Peyer's patch (tissue), 4 donors: ENCODE measurements around the gene FGF9. TPM values are rescaled to one million over a fixed set of nuclear protein-coding genes. Genes with fewer than 3 reads are reported as not detected.

Experiments used
- DNase-seq, 3 donors: peaks; one replicate each; pipeline ENCODE4 v3.0.0-alpha.2; 2017 to 2019
- H3K27ac ChIP-seq, 4 donors: fragments of 200-600 bp; sonication (generic); one replicate each; pipeline ENCODE4 v1.5.1; 2016 to 2019
- H3K27me3 ChIP-seq, 2 donors: fragments of 200-600 bp; sonication (generic); one replicate each; pipeline ENCODE4 v1.5.1; 2019
- H3K36me3 ChIP-seq, 3 donors: fragments of 200-600 bp; sonication (generic); one replicate each; pipeline ENCODE4 v1.5.1; 2016 to 2019
- H3K4me1 ChIP-seq, 4 donors: fragments of 200-600 bp; sonication (generic); one replicate each; pipeline ENCODE4 v1.5.1; 2016 to 2019
- H3K4me3 ChIP-seq, 4 donors: fragments of 200-600 bp; sonication (generic); 1 replicate in 3 of 4; 2 replicates in 1 of 4; pipeline ENCODE4 v1.5.1; 2016 to 2019; ENCODE audit warnings: mild to moderate bottlenecking in 1 of 4
- H3K9me3 ChIP-seq, 4 donors: fragments of 200-600 bp; sonication (generic); one replicate each; pipeline ENCODE4 v1.5.1; 2016 to 2019; ENCODE audit warnings: mild to moderate bottlenecking in 1 of 4
- POLR2A ChIP-seq, 2 donors: fragments of 450-650 bp; IDR thresholded peaks; one replicate each; pipeline ENCODE4 v1.5.1; 2017; ENCODE audit warnings: antibody characterized with exemption in 2 of 2, mild to moderate bottlenecking in 2 of 2, moderate library complexity in 2 of 2
- total RNA-seq, 4 donors: library from RNA; depleted of rRNA; stranded (reverse); fragments of >200 nt; gene quantifications; one replicate each; pipeline ENCODE4 v1.1.0, GENCODE V29; 2016
- TF ChIP-seq, protein P1 (sequence below), 6 experiments: fragments of 450-650 bp in 4 of 6; fragments of 200-600 bp in 2 of 6; sonication (generic) in 1 of 6; IDR thresholded peaks; one replicate each; pipeline ENCODE4 v1.5.1; 2017 to 2019; ENCODE audit warnings: antibody characterized with exemption in 6 of 6, mild to moderate bottlenecking in 3 of 6, moderate library complexity in 1 of 6

The FGF9 gene
- total RNA-seq, 4 donors from 2014 or later = 1.8 to 3.8 (median 2.3) TPM; not detected in 1

- no peak for DNase-seq
- Histone ChIP-seq H3K36me3 (no peaks in the 10 kb centered on the region), H3K4me3 (no peak overlapping the region), H3K27ac (no peak overlapping the region), H3K9me3 (no peaks in the 10 kb centered on the region), H3K4me1 (no peaks in the 10 kb centered on the region), H3K27me3 (no peaks in the 10 kb centered on the region)
- TF ChIP-seq POLR2A (IDR thresholded peaks at IDR 0.05) = no peak
Observed at GRCh38 chr13:21691500-21691899, 20.6 kb downstream of the FGF9 start.

- Histone ChIP-seq H3K4me3 (no peak overlapping the region), H3K36me3 (no peaks in the 10 kb centered on the region), H3K27me3 (no peaks in the 10 kb centered on the region), H3K27ac (no peak overlapping the region), H3K4me1 (no peaks in the 10 kb centered on the region), H3K9me3 (no peaks in the 10 kb centered on the region)
- TF ChIP-seq, protein P1, sequence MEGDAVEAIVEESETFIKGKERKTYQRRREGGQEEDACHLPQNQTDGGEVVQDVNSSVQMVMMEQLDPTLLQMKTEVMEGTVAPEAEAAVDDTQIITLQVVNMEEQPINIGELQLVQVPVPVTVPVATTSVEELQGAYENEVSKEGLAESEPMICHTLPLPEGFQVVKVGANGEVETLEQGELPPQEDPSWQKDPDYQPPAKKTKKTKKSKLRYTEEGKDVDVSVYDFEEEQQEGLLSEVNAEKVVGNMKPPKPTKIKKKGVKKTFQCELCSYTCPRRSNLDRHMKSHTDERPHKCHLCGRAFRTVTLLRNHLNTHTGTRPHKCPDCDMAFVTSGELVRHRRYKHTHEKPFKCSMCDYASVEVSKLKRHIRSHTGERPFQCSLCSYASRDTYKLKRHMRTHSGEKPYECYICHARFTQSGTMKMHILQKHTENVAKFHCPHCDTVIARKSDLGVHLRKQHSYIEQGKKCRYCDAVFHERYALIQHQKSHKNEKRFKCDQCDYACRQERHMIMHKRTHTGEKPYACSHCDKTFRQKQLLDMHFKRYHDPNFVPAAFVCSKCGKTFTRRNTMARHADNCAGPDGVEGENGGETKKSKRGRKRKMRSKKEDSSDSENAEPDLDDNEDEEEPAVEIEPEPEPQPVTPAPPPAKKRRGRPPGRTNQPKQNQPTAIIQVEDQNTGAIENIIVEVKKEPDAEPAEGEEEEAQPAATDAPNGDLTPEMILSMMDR (IDR thresholded peaks at IDR 0.05) = no peak
- no peak for TF ChIP-seq POLR2A (IDR thresholded peaks at IDR 0.05)
- no peak for DNase-seq
Observed at GRCh38 chr13:21691928-21692327, 21.1 kb downstream of the FGF9 start.

GRCh38 chr13:21694831-21695230 is 24.0 kb downstream of the FGF9 start:
- Histone ChIP-seq H3K27me3 (no peaks in the 10 kb centered on the region), H3K27ac (no peak overlapping the region), H3K4me1 (no peaks in the 10 kb centered on the region), H3K9me3 (no peaks in the 10 kb centered on the region), H3K36me3 (no peaks in the 10 kb centered on the region), H3K4me3 (no peak overlapping the region)
- TF ChIP-seq POLR2A (IDR thresholded peaks at IDR 0.05) = no peak
- TF ChIP-seq, protein P1 (IDR thresholded peaks at IDR 0.05) = no peak
- no peak for DNase-seq

- Histone ChIP-seq H3K4me1 (no peaks in the 10 kb centered on the region), H3K4me3 (no peak overlapping the region), H3K9me3 (no peaks in the 10 kb centered on the region), H3K27me3 (no peaks in the 10 kb centered on the region), H3K27ac (no peak overlapping the region), H3K36me3 (no peaks in the 10 kb centered on the region)
- DNase-seq = no peak
- TF ChIP-seq POLR2A (IDR thresholded peaks at IDR 0.05) = no peak
- TF ChIP-seq, protein P1 (IDR thresholded peaks at IDR 0.05) = no peak
Observed at GRCh38 chr13:21695546-21695945, 24.7 kb downstream of the FGF9 start.

- no peak for DNase-seq
- TF ChIP-seq, protein P1 (IDR thresholded peaks at IDR 0.05) = no peak
- TF ChIP-seq POLR2A (IDR thresholded peaks at IDR 0.05) = no peak
- no peaks in the 10 kb centered on the region for H3K36me3 ChIP-seq
- H3K27me3 ChIP-seq = no peaks in the 10 kb centered on the region
- H3K4me1 ChIP-seq = no peaks in the 10 kb centered on the region
- no peaks in the 10 kb centered on the region for H3K9me3 ChIP-seq
- H3K4me3 ChIP-seq = no peak overlapping the region
- no peak overlapping the region for H3K27ac ChIP-seq
Observed at GRCh38 chr13:21696865-21697448, 26.1 kb downstream of the FGF9 start.

- Histone ChIP-seq H3K27me3 (no peaks in the 10 kb centered on the region), H3K36me3 (no peaks in the 10 kb centered on the region), H3K4me3 (no peak overlapping the region), H3K9me3 (no peaks in the 10 kb centered on the region), H3K27ac (no peak overlapping the region), H3K4me1 (no peaks in the 10 kb centered on the region)
- no peak for DNase-seq
- TF ChIP-seq POLR2A (IDR thresholded peaks at IDR 0.05) = no peak
- TF ChIP-seq, protein P1 (IDR thresholded peaks at IDR 0.05) = no peak
Observed at GRCh38 chr13:21698817-21699679, 28.2 kb downstream of the FGF9 start.
